Measurements from ENCODE around the gene GPD2.
"Not testable (repeated sequence)": the region's sequence is repeated elsewhere in the genome, so short reads cannot be mapped to it uniquely, and the experiment has no call there.

GPD2 gene

GRCh38 chr2:156476021-156476849 is 40.1 kb downstream of the GPD2 start:
- DNase-seq (ENCODE audit: low spot score) = no peak

GRCh38 chr2:156476850-156477206 is 40.6 kb downstream of the GPD2 start:
- no peak for DNase-seq (ENCODE audit: low spot score)

GRCh38 chr2:156480376-156480775 is 44.2 kb downstream of the GPD2 start:
- no peak for DNase-seq (ENCODE audit: low spot score)

GRCh38 chr2:156481312-156481711 is 45.1 kb downstream of the GPD2 start:
- no peak for DNase-seq (ENCODE audit: low spot score)

GRCh38 chr2:156483741-156484173 is 47.6 kb downstream of the GPD2 start:
- DNase-seq (ENCODE audit: low spot score) = no peak

GRCh38 chr2:156486147-156486546 is 50.0 kb downstream of the GPD2 start:
- DNase-seq (ENCODE audit: low spot score) = no peak

GRCh38 chr2:156486614-156487013 is 50.4 kb downstream of the GPD2 start:
- DNase-seq (ENCODE audit: low spot score) = no peak

- no peak for DNase-seq (ENCODE audit: low spot score)
Observed at GRCh38 chr2:156489195-156489594, 53.0 kb downstream of the GPD2 start.

- no peak for DNase-seq (ENCODE audit: low spot score)
Observed at GRCh38 chr2:156489750-156490465, 53.7 kb downstream of the GPD2 start.

- DNase-seq (ENCODE audit: low spot score) = no peak
Observed at GRCh38 chr2:156490466-156490840, 54.3 kb downstream of the GPD2 start.

GRCh38 chr2:156491176-156491575 is 55.0 kb downstream of the GPD2 start:
- no peak for DNase-seq (ENCODE audit: low spot score)

GRCh38 chr2:156492979-156493378 is 56.8 kb downstream of the GPD2 start:
- DNase-seq (ENCODE audit: low spot score) = no peak

- DNase-seq (ENCODE audit: low spot score) = not testable (repeated sequence)
Observed at GRCh38 chr2:156495998-156496397, 59.8 kb downstream of the GPD2 start.

- no peak for DNase-seq (ENCODE audit: low spot score)
Observed at GRCh38 chr2:156505696-156506095, 69.5 kb downstream of the GPD2 start.

GRCh38 chr2:156511122-156511521 is 74.9 kb downstream of the GPD2 start:
- DNase-seq (ENCODE audit: low spot score) = no peak

- no peak for DNase-seq (ENCODE audit: low spot score)
Observed at GRCh38 chr2:156511803-156512202, 75.6 kb downstream of the GPD2 start.

- no peak for DNase-seq (ENCODE audit: low spot score)
Observed at GRCh38 chr2:156512451-156512850, 76.3 kb downstream of the GPD2 start.

- DNase-seq (ENCODE audit: low spot score) = no peak
Observed at GRCh38 chr2:156513219-156513618, 77.0 kb downstream of the GPD2 start.

GRCh38 chr2:156517419-156517818 is 81.2 kb downstream of the GPD2 start:
- no peak for DNase-seq (ENCODE audit: low spot score)

GRCh38 chr2:156518138-156518537 is 82.0 kb downstream of the GPD2 start:
- DNase-seq (ENCODE audit: low spot score) = no peak

GRCh38 chr2:156522864-156523440 is 86.8 kb downstream of the GPD2 start:
- no peak for DNase-seq (ENCODE audit: low spot score)

- DNase-seq (ENCODE audit: low spot score) = no peak
Observed at GRCh38 chr2:156526950-156527636, 90.9 kb downstream of the GPD2 start.

- DNase-seq (ENCODE audit: low spot score) = not testable (repeated sequence)
Observed at GRCh38 chr2:156528583-156528982, 92.4 kb downstream of the GPD2 start.

All from D341Med (cell line).